GM19455 (cell line): ENCODE data around the gene C2orf74.

Source experiments
- ATAC-seq: cut with Tn5 transposase; IDR thresholded peaks from one replicate; pipeline ENCODE4 v1.9.1; 2021; ENCODE audit not compliant: unreplicated experiment

Gene C2orf74

GRCh38 chr2:61210332-61210981 lies 48.5 kb downstream of the C2orf74 start:
- ATAC-seq = no peak

- no peak for ATAC-seq
These were observed 52.2 kb downstream of the C2orf74 start for GRCh38 chr2:61214171-61214570.
